ENCODE results near the gene IGSF6.

IGSF6 gene

GRCh38 chr16:21600031-21600773 is 52.2 kb downstream of the IGSF6 start:
- DNase-seq (ENCODE audit: low read depth): no peak

- peak; percentile 84 for DNase-seq (ENCODE audit: low read depth)
Observed at GRCh38 chr16:21599122-21600030, 53.0 kb downstream of the IGSF6 start, which contains the start of gene METTL9. Gene METTL9 (plus strand): TSS chr16:21599577. CDS start chr16:21599734, 157 bp downstream.

GRCh38 chr16:21598701-21599121 is 53.7 kb downstream of the IGSF6 start:
- DNase-seq (ENCODE audit: low read depth): no peak

- DNase-seq (ENCODE audit: low read depth): no peak
Observed at GRCh38 chr16:21598206-21598605, 54.2 kb downstream of the IGSF6 start.

GRCh38 chr16:21597561-21598030 is 54.8 kb downstream of the IGSF6 start:
- no peak for DNase-seq (ENCODE audit: low read depth)

- DNase-seq (ENCODE audit: low read depth): no peak
Observed at GRCh38 chr16:21593530-21594289, 58.7 kb downstream of the IGSF6 start.

GRCh38 chr16:21592191-21592590 is 60.2 kb downstream of the IGSF6 start:
- DNase-seq (ENCODE audit: low read depth): no peak

GRCh38 chr16:21590796-21591195 is 61.6 kb downstream of the IGSF6 start:
- no peak for DNase-seq (ENCODE audit: low read depth)

GRCh38 chr16:21590287-21590686 is 62.1 kb downstream of the IGSF6 start:
- no peak for DNase-seq (ENCODE audit: low read depth)

GRCh38 chr16:21589551-21589950 is 62.9 kb downstream of the IGSF6 start:
- no peak for DNase-seq (ENCODE audit: low read depth)
